CD1c-positive myeloid dendritic cell (primary cell): ENCODE results near the gene ARVCF.

ENCODE experiments used
- DNase-seq: peaks from one replicate; pipeline ENCODE4 v3.0.0-alpha.2; 2016; ENCODE audit errors: extremely low spot score

Gene ARVCF

GRCh38 chr22:20016734-20017621 lies at the start of gene ARVCF:
Gene ARVCF (minus strand): TSS chr22:20016823. CDS start chr22:19990794, 26,029 bp downstream.
- peak; percentile 95 for DNase-seq

GRCh38 chr22:20065896-20066616 lies 49.4 kb upstream of the ARVCF start:
- no peak for DNase-seq

- no peak for DNase-seq
Measured at GRCh38 chr22:20064545-20065262, 48.1 kb upstream of the ARVCF start.

- no peak for DNase-seq
Measured at GRCh38 chr22:20064140-20064480, 47.5 kb upstream of the ARVCF start.

GRCh38 chr22:20063271-20064139 lies 46.9 kb upstream of the ARVCF start:
- DNase-seq: no peak

GRCh38 chr22:20062766-20063083 lies 46.1 kb upstream of the ARVCF start:
- DNase-seq: no peak

GRCh38 chr22:20062043-20062765 lies 45.6 kb upstream of the ARVCF start:
- no peak for DNase-seq

- DNase-seq: no peak
Measured at GRCh38 chr22:20061481-20061861, 44.8 kb upstream of the ARVCF start.

- no peak for DNase-seq
Measured at GRCh38 chr22:20060700-20061480, 44.3 kb upstream of the ARVCF start.

GRCh38 chr22:20058989-20059770 lies 42.6 kb upstream of the ARVCF start:
- no peak for DNase-seq

- DNase-seq: no peak
Measured at GRCh38 chr22:20057596-20058268, 41.1 kb upstream of the ARVCF start.

GRCh38 chr22:20056696-20057386 lies 40.2 kb upstream of the ARVCF start:
- DNase-seq: no peak

- DNase-seq: no peak
Measured at GRCh38 chr22:20056161-20056560, 39.5 kb upstream of the ARVCF start.

GRCh38 chr22:20055654-20056053 lies 39.0 kb upstream of the ARVCF start:
- no peak for DNase-seq

GRCh38 chr22:20055144-20055543 lies 38.5 kb upstream of the ARVCF start:
- no peak for DNase-seq

GRCh38 chr22:20054485-20054884 lies 37.9 kb upstream of the ARVCF start:
- DNase-seq: no peak

GRCh38 chr22:20054034-20054427 lies 37.4 kb upstream of the ARVCF start:
- no peak for DNase-seq

GRCh38 chr22:20053407-20054033 lies 36.9 kb upstream of the ARVCF start:
- DNase-seq: no peak
